ENCODE measurements around the gene PGK1. TPM values are rescaled to one million over a fixed set of nuclear protein-coding genes. Genes with fewer than 3 reads are reported as not detected.

Gene PGK1
- total RNA-seq, 1 donor from 2014 or later: 259 TPM

DNA sequence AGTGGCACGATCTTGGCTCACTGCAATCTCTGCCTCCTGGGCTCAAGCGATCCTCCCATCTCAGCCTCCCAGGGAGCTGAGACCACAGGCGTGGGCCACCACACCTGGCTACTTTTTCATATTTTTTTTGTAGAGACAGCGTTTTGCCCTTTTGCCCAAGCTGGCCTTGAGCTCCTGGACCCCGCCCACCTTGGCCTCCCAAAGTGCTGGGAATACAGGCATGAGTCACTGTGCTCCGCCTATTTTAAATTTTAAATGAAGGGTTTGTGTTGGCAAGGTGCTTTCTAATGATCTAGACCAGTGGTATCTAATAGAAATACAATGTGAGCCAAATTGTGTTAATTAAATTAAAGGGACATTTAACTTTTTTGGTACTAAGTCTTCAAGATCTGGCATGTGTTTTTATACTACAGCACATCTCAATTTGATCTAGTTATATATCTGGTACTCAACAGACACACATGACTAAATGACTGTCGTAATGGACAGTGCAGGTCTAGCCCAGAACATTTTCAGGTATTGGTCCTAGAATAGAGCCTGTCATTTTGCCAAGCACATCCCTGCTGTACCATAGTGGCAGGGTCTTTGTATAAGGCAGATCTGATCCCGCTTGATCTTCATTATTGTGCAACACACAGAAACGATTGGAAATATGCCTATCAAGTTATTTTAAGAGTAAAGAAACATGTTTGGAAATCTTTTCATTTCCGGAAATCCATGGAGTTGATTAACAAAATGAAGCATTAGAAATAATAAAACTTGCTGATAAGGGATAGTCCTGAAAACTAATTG, 7.3 kb downstream of the PGK1 start:
- Mint-ChIP-seq H3K4me3 (no peak overlapping the region), H3K36me3 (peaks cover 14% of the 10 kb centered on the region)

DNA sequence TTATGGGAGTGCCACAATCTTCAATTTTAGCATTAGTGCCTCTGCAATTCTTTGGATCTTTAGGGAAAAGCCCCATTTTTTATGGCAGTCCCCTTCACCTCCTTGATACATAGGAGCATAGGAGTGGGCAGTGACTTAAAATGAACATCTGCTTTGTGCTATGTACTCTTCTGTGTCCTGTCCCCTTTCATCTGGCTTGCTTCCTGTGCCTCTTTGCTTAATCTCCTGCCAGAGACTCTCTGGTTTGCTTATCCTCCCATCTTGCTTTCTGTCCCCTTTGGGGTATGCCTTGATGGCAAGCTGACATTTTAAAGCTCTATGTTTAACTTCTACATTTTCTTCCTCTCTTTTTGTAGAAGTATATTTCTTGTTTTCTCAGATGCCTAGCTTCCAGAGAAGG, 12.3 kb downstream of the PGK1 start:
- TF ChIP-seq, protein P1, sequence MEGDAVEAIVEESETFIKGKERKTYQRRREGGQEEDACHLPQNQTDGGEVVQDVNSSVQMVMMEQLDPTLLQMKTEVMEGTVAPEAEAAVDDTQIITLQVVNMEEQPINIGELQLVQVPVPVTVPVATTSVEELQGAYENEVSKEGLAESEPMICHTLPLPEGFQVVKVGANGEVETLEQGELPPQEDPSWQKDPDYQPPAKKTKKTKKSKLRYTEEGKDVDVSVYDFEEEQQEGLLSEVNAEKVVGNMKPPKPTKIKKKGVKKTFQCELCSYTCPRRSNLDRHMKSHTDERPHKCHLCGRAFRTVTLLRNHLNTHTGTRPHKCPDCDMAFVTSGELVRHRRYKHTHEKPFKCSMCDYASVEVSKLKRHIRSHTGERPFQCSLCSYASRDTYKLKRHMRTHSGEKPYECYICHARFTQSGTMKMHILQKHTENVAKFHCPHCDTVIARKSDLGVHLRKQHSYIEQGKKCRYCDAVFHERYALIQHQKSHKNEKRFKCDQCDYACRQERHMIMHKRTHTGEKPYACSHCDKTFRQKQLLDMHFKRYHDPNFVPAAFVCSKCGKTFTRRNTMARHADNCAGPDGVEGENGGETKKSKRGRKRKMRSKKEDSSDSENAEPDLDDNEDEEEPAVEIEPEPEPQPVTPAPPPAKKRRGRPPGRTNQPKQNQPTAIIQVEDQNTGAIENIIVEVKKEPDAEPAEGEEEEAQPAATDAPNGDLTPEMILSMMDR (IDR thresholded peaks at IDR 0.05; ENCODE audit: unreplicated experiment): no peak
- Mint-ChIP-seq H3K36me3 (peaks cover 25% of the 10 kb centered on the region), H3K9me3 (peaks cover 6% of the 10 kb centered on the region), H3K27ac (no peak overlapping the region), H3K27me3 (ENCODE audit: low read depth) (no peaks in the 10 kb centered on the region), H3K4me3 (no peak overlapping the region), H3K4me1 (no peaks in the 10 kb centered on the region)
- no peak for DNase-seq (ENCODE audit: low spot score in 2 of 2, unreplicated experiment in 2 of 2)

More for the DNA sequence above, 7.3 kb downstream of the PGK1 start:
- TF ChIP-seq, protein P1 (IDR thresholded peaks at IDR 0.05; ENCODE audit: unreplicated experiment): no peak
- peaks cover 25% of the 10 kb centered on the region for H3K4me1 Mint-ChIP-seq
- no peak overlapping the region for H3K27ac Mint-ChIP-seq
- DNase-seq (ENCODE audit: low spot score in 2 of 2, unreplicated experiment in 2 of 2): no peak
- H3K27me3 Mint-ChIP-seq (ENCODE audit: low read depth): no peaks in the 10 kb centered on the region
- H3K9me3 Mint-ChIP-seq: peaks cover 3% of the 10 kb centered on the region

DNA sequence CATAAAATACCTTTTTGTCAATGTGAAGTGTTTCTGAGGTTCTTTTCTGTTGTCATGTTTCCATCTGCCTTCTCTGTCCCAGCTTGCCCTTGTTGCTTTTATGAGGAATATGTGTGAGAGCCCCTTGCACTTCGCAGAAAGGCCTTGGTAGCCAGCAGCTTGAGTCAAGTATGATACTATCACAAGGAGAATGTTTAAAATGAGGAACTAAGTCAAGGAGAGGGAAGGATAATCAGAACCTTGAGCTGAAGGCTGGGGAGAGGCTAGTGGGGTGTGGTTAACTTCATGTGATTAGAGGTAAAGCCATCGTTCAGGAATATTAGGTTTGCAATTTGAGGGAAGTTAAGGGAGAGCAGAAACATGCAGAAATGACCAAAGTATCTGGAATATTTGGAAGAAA, 12.7 kb downstream of the PGK1 start:
- H3K27ac Mint-ChIP-seq: no peak overlapping the region
- H3K9me3 Mint-ChIP-seq: peaks cover 6% of the 10 kb centered on the region
- H3K27me3 Mint-ChIP-seq (ENCODE audit: low read depth): no peaks in the 10 kb centered on the region
- H3K36me3 Mint-ChIP-seq: peaks cover 24% of the 10 kb centered on the region
- no peak for DNase-seq (ENCODE audit: low spot score in 2 of 2, unreplicated experiment in 2 of 2)
- no peak overlapping the region for H3K4me3 Mint-ChIP-seq
- TF ChIP-seq, protein P1 (IDR thresholded peaks at IDR 0.05; ENCODE audit: unreplicated experiment): no peak
- H3K4me1 Mint-ChIP-seq: no peaks in the 10 kb centered on the region

DNA sequence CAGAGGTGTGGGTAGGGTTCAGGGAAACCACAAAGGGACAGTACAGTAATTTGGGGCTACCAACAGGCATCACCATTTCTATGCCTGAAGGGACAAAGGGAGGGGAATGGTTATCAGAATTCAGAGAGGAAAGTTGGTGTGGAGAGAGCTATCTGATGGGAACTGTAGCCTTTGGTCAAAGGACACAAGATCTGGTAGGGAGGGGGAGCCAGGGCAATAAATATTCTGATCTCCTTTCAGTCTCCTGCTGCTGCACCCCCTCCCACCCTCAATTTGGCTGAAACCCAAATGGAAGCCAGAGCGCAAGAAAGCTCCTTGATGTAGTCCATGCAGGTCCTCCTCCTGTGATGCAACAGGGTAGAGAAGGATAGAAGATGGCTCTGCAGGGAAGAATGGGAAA, 14.6 kb downstream of the PGK1 start:
- H3K27me3 Mint-ChIP-seq (ENCODE audit: low read depth): no peaks in the 10 kb centered on the region
- H3K4me3 Mint-ChIP-seq: no peak overlapping the region
- peaks cover 6% of the 10 kb centered on the region for H3K9me3 Mint-ChIP-seq
- H3K36me3 Mint-ChIP-seq: peaks cover 26% of the 10 kb centered on the region
- TF ChIP-seq, protein P1 (IDR thresholded peaks at IDR 0.05; ENCODE audit: unreplicated experiment): no peak
- DNase-seq (ENCODE audit: low spot score in 2 of 2, unreplicated experiment in 2 of 2): no peak
- no peaks in the 10 kb centered on the region for H3K4me1 Mint-ChIP-seq
- H3K27ac Mint-ChIP-seq: no peak overlapping the region

DNA sequence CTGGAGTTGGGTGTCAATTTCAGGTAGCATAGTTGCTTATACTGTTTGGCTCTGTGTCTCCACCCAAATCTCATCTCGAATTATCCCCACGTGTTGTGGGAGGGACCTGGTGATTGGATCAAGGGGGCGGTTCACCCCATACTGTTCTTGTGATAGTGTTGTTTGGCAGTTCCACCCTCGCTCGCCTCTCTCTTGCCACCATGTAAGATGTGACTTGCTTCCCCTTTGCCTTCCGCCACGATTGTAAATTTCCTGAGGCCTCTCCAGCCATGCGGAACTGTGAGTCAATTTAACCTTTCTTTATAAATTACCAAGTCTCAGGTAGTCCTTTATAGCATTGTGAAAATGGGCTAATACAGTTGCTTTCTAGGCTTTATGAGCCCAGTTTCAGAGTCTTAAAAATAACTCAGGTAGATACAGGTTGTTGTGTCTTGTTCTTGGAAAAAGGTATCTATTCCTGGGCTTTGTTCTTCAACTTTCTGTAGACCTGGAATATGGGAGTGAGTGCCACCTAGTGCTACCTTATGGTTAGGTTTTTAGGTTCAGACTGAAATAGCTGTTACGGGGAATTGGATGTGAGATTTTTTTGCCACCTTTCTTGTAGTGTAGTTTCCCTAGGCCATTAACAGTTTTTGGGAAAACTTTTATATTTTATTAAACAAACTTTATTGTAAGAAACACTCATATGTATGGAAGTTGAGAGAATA, 15.6 kb downstream of the PGK1 start:
- no peak overlapping the region for H3K4me3 Mint-ChIP-seq
- TF ChIP-seq, protein P1 (IDR thresholded peaks at IDR 0.05; ENCODE audit: unreplicated experiment): no peak
- peaks cover 6% of the 10 kb centered on the region for H3K9me3 Mint-ChIP-seq
- no peak overlapping the region for H3K27ac Mint-ChIP-seq
- H3K27me3 Mint-ChIP-seq (ENCODE audit: low read depth): no peaks in the 10 kb centered on the region
- H3K36me3 Mint-ChIP-seq: peaks cover 25% of the 10 kb centered on the region
- DNase-seq (ENCODE audit: low spot score in 2 of 2, unreplicated experiment in 2 of 2): no peak
- H3K4me1 Mint-ChIP-seq: no peaks in the 10 kb centered on the region

All from mesothelial cell of epicardium (in vitro differentiated cells).